Mesothelial cell of epicardium (in vitro differentiated cells): ENCODE results near the gene FAM170B. TPM values are rescaled to one million over a fixed set of nuclear protein-coding genes. Genes with fewer than 3 reads are reported as not detected.

Source experiments
- DNase-seq, 2 experiments: peaks; one replicate each; pipeline ENCODE4 v3.0.0; 2021; ENCODE audit warnings: low spot score in 2 of 2; ENCODE audit not compliant: unreplicated experiment in 2 of 2
- H3K27ac Mint-ChIP-seq: 2 replicates; pipeline ENCODE4 v1.8.0; 2021; ENCODE audit warnings: mixed read lengths
- H3K27me3 Mint-ChIP-seq: 2 replicates; pipeline ENCODE4 v1.8.0; 2021; ENCODE audit warnings: low read depth, mixed read lengths
- H3K36me3 Mint-ChIP-seq: 2 replicates; pipeline ENCODE4 v1.8.0; 2021; ENCODE audit warnings: mixed read lengths
- H3K4me1 Mint-ChIP-seq: 2 replicates; pipeline ENCODE4 v1.8.0; 2021; ENCODE audit warnings: mixed read lengths
- H3K4me3 Mint-ChIP-seq: 2 replicates; pipeline ENCODE4 v1.8.0; 2021; ENCODE audit warnings: mild to moderate bottlenecking, moderate library complexity, mixed read lengths
- H3K9me3 Mint-ChIP-seq: 2 replicates; pipeline ENCODE4 v1.8.0; 2021; ENCODE audit warnings: mixed read lengths
- total RNA-seq: library from RNA; stranded (reverse); gene quantifications from 3 replicates; pipeline ENCODE4 v1.2.1, GENCODE V29; 2021
- TF ChIP-seq, protein P1 (sequence below): fragments of 200-600 bp; sonication (generic); IDR thresholded peaks from one replicate; pipeline ENCODE4 v1.5.0; 2021; ENCODE audit warnings: antibody characterized with exemption; ENCODE audit not compliant: unreplicated experiment

FAM170B gene
- total RNA-seq, 1 donor from 2014 or later, result not detected

DNA sequence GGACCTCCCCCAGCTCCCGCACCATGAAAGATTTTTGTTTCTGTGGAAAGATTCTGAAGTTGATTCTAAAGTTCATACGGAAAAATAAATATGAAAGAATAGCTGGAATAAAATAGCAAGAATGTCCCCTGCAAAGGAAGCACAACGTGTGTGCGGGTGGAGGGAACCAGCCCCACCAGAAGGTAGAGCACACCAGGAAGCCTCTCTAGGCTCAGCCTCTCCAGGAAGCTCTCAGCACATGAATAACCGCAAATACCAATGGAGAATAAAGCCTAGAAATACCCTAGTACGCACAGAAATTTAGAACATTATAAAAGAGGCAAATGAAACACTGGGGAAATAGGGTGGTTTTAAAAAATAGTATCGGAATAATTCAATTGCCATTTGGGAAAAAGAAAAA is 24.6 kb upstream of the FAM170B start:
- Mint-ChIP-seq H3K4me3 (no peak overlapping the region), H3K9me3 (no peaks in the 10 kb centered on the region)

DNA sequence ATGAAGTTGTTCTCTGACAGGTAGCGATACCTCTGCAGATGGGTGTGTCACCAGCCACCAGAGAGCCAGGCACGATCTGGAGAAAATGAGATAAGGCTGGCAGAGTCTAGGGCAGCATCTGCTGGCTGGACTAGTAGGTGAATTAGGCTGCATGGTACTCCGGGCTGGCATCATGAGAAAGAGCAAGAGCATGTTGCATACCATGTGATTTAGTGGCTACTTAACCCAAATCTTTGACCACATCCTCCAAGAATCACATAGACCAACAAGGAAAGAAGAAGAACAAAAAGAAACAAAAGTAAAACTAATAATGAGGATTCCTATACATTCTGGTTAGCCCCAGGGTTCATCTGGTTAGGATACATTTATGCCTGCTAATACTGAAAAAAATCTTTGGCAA is 23.4 kb upstream of the FAM170B start:
- Mint-ChIP-seq H3K36me3 (no peaks in the 10 kb centered on the region), H3K4me1 (no peaks in the 10 kb centered on the region), H3K27me3 (peaks cover 82% of the 10 kb centered on the region), H3K27ac (no peak overlapping the region), H3K4me3 (no peak overlapping the region), H3K9me3 (no peaks in the 10 kb centered on the region)
- TF ChIP-seq, protein P1, sequence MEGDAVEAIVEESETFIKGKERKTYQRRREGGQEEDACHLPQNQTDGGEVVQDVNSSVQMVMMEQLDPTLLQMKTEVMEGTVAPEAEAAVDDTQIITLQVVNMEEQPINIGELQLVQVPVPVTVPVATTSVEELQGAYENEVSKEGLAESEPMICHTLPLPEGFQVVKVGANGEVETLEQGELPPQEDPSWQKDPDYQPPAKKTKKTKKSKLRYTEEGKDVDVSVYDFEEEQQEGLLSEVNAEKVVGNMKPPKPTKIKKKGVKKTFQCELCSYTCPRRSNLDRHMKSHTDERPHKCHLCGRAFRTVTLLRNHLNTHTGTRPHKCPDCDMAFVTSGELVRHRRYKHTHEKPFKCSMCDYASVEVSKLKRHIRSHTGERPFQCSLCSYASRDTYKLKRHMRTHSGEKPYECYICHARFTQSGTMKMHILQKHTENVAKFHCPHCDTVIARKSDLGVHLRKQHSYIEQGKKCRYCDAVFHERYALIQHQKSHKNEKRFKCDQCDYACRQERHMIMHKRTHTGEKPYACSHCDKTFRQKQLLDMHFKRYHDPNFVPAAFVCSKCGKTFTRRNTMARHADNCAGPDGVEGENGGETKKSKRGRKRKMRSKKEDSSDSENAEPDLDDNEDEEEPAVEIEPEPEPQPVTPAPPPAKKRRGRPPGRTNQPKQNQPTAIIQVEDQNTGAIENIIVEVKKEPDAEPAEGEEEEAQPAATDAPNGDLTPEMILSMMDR, result no peak
- DNase-seq, result no peak

More for the DNA sequence above, 24.6 kb upstream of the FAM170B start:
- H3K27ac Mint-ChIP-seq, result no peak overlapping the region
- H3K4me1 Mint-ChIP-seq, result no peaks in the 10 kb centered on the region
- TF ChIP-seq, protein P1, result no peak
- no peak for DNase-seq
- peaks cover 89% of the 10 kb centered on the region for H3K27me3 Mint-ChIP-seq
- no peaks in the 10 kb centered on the region for H3K36me3 Mint-ChIP-seq

DNA sequence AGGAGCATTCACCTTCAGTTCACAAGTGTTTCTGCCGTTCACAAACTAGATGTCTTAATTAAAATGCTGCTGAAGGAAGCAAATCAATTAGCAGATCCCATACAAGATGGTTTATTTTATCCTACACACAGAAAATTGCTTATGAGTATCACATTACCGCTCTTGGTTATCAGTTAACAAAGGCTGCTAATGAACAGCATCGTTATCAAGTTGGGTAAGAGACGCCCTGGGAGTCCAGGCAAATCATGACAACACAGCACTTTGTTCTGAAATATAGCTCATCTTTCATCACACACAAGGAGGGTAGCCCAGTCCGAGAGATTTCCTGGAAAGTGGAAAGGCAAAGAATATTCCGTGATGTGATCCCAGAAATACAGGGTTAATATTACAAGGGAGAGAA is 20.8 kb upstream of the FAM170B start:
- TF ChIP-seq, protein P1, result no peak
- Mint-ChIP-seq H3K27ac (no peak overlapping the region), H3K27me3 (peaks cover 76% of the 10 kb centered on the region), H3K4me3 (no peak overlapping the region), H3K9me3 (no peaks in the 10 kb centered on the region), H3K36me3 (no peaks in the 10 kb centered on the region), H3K4me1 (no peaks in the 10 kb centered on the region)
- DNase-seq, result no peak

DNA sequence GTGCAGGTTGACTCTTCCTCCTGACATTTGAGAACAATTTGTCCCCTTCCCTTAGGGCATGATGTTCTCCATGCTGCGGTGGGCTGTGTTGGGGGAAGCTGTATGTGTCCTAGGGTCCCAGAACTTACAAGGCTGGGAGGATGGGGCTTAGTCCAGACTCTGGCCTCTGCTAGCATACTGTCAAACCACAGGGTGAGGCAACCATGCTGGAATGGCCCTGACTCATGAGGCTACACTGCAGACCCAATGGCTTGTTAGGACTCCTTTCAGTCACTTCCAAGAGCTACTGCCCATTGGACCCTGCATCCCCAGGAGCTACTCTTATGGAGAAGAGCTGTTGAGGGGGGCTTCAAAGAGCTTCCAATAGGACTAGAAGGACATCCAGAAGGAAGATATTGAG is 20.1 kb upstream of the FAM170B start:
- no peaks in the 10 kb centered on the region for H3K4me1 Mint-ChIP-seq
- TF ChIP-seq, protein P1, result no peak
- H3K27ac Mint-ChIP-seq, result no peak overlapping the region
- H3K27me3 Mint-ChIP-seq, result peaks cover 77% of the 10 kb centered on the region
- H3K36me3 Mint-ChIP-seq, result no peaks in the 10 kb centered on the region
- no peak for DNase-seq
- H3K9me3 Mint-ChIP-seq, result no peaks in the 10 kb centered on the region
- H3K4me3 Mint-ChIP-seq, result no peak overlapping the region

DNA sequence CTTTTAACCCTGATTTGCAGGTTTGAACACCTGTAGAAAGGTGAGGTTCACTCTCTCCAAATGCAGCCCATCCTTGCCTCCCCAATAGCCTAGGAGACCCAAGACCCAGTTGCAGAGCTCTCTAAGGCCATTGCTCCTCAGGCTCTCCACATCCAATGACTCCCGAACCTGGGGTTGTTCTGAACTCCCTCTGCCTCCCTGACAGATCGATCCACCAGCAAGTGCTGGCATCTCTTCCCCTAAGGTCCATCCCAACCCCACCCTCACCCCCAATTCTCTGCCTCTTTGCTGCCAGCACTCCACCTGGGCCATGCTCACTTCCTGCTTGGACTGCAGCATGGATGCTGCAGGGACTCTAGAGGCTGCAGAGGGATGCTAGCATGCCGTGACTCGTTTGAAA is 19.3 kb upstream of the FAM170B start:
- Mint-ChIP-seq H3K27me3 (peaks cover 74% of the 10 kb centered on the region), H3K27ac (no peak overlapping the region), H3K9me3 (peaks cover 5% of the 10 kb centered on the region), H3K4me3 (no peak overlapping the region), H3K36me3 (no peaks in the 10 kb centered on the region), H3K4me1 (no peaks in the 10 kb centered on the region)
- DNase-seq, result no peak
- TF ChIP-seq, protein P1, result no peak

DNA sequence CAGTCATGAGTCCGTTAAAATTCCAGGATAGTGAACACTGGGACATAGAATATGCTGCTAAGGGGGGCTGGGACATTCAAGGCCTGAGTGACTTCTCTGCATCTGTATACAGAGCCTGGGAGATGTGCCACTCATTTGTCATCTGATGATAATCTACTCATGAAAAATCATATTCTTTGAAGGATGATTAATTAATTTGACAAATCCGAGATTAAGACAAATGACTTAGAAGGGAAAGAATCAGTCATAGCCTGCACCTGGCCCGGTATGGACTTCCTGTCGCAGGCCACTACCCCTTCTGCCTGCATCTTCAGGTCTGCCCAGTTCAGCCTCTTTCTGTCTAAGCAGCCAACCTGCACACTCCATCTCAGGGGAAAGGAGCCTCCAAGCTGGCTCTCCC is 18.8 kb upstream of the FAM170B start:
- no peak overlapping the region for H3K4me3 Mint-ChIP-seq

More for the DNA sequence above, 18.8 kb upstream of the FAM170B start:
- peaks cover 71% of the 10 kb centered on the region for H3K27me3 Mint-ChIP-seq
- DNase-seq, result no peak
- no peaks in the 10 kb centered on the region for H3K4me1 Mint-ChIP-seq
- no peaks in the 10 kb centered on the region for H3K36me3 Mint-ChIP-seq
- H3K27ac Mint-ChIP-seq, result no peak overlapping the region
- H3K9me3 Mint-ChIP-seq, result peaks cover 7% of the 10 kb centered on the region
- TF ChIP-seq, protein P1, result no peak
